H1 (cell line): ENCODE data around the gene CCDC192. TPM values are rescaled to one million over a fixed set of nuclear protein-coding genes. Genes with fewer than 3 reads are reported as not detected.

Experiments
- CTCF ChIA-PET: fragments of 300-600 bp; sonication (Branson Sonifier 250); formaldehyde crosslinking; loops from one replicate; lab custom pipeline; 2021; ENCODE audit not compliant: partially characterized antibody; lab: Charles Lee
- POLR2A ChIA-PET: fragments of 300-600 bp; sonication (Branson Sonifier 250); formaldehyde crosslinking; loops from one replicate; lab custom pipeline; 2021; ENCODE audit warnings: inconsistent platforms; ENCODE audit not compliant: partially characterized antibody; lab: Charles Lee
- DNase-seq, 2 experiments: peaks; one replicate each; pipeline versions ENCODE4 v3.0.0 to v3.0.0-alpha.2; 2010 to 2022; ENCODE audit warnings: low spot score in 2 of 2, low read depth in 1 of 2, mixed read lengths in 1 of 2
- FAIRE-seq: peaks from 2 replicates; lab custom pipeline; 2011; peaks lifted over from hg19 to GRCh38; lab: Jason Lieb, UNC
- H2AFZ ChIP-seq: 2 replicates; pipeline ENCODE4 v1.8.1; 2012; ENCODE audit warnings: low read length, inconsistent platforms
- H2AK5ac ChIP-seq: 2 replicates; pipeline ENCODE4 v1.6.1; 2013; ENCODE audit warnings: low read depth, low read length
- H2BK120ac ChIP-seq: replicated peaks from 2 replicates; pipeline ENCODE3; 2013; ENCODE audit warnings: low read depth, low read length, inconsistent platforms
- H2BK12ac ChIP-seq: 2 replicates; pipeline ENCODE4 v1.6.1; 2013; ENCODE audit warnings: low read depth, low read length
- H2BK15ac ChIP-seq: 2 replicates; pipeline ENCODE4 v1.6.1; 2013; ENCODE audit warnings: low read length
- H2BK20ac ChIP-seq: 2 replicates; pipeline ENCODE4 v1.6.1; 2013; ENCODE audit warnings: low read length
- H2BK5ac ChIP-seq: 2 replicates; pipeline ENCODE4 v1.6.1; 2013; ENCODE audit warnings: low read depth, low read length
- H3K14ac ChIP-seq: 2 replicates; pipeline ENCODE4 v1.6.1; 2013; ENCODE audit warnings: inconsistent platforms; ENCODE audit not compliant: insufficient read length
- H3K18ac ChIP-seq: 2 replicates; pipeline ENCODE4 v1.6.1; 2013; ENCODE audit warnings: low read length; ENCODE audit errors: extremely low read depth
- H3K23ac ChIP-seq: 2 replicates; pipeline ENCODE4 v1.6.1; 2013; ENCODE audit warnings: inconsistent platforms; ENCODE audit not compliant: insufficient read length
- H3K23me2 ChIP-seq: 2 replicates; pipeline ENCODE4 v1.6.1; 2013; ENCODE audit warnings: low read depth, low read length
- H3K27ac ChIP-seq: 2 replicates; pipeline ENCODE4 v1.6.1; 2011; ENCODE audit warnings: low read depth, low read length, inconsistent platforms
- H3K27me3 ChIP-seq, 4 experiments: replicated peaks in 1 of 4; 1 replicate in 1 of 4; 2 replicates in 3 of 4; pipeline versions ENCODE4 v1.6.1 to v1.8.1; 2011 to 2013; ENCODE audit warnings: low read length in 3 of 4, mild to moderate bottlenecking in 3 of 4, inconsistent platforms in 2 of 4, mixed read lengths in 2 of 4, moderate library complexity in 1 of 4; ENCODE audit not compliant: control insufficient read depth in 3 of 4, insufficient read depth in 3 of 4; ENCODE audit errors: extremely low read depth in 1 of 4
- H3K36me3 ChIP-seq, 4 experiments: 2 replicates each; pipeline versions ENCODE4 v1.6.1 to v1.8.1; 2011 to 2013; ENCODE audit warnings: mild to moderate bottlenecking in 4 of 4, low read length in 3 of 4, moderate library complexity in 2 of 4, control low read depth in 1 of 4, inconsistent platforms in 1 of 4; ENCODE audit not compliant: insufficient read depth in 4 of 4, control insufficient read depth in 2 of 4
- H3K4ac ChIP-seq: replicated peaks from 2 replicates; pipeline ENCODE3; 2013; ENCODE audit warnings: low read length, low read depth, mixed read lengths, inconsistent platforms; ENCODE audit not compliant: insufficient read length
- H3K4me1 ChIP-seq, 4 experiments: replicated peaks in 1 of 4; 1 replicate in 1 of 4; 2 replicates in 3 of 4; pipeline versions ENCODE4 v1.6.1 to v1.8.1; 2011 to 2013; ENCODE audit warnings: low read length in 3 of 4, inconsistent platforms in 2 of 4, mixed read lengths in 1 of 4; ENCODE audit not compliant: insufficient read depth in 4 of 4, control insufficient read depth in 3 of 4
- H3K4me2 ChIP-seq, 2 experiments: 2 replicates each; pipeline versions ENCODE4 v1.6.1 to v1.8.1; 2011 to 2013; ENCODE audit warnings: low read depth in 2 of 2, low read length in 2 of 2, control low read depth in 1 of 2, inconsistent platforms in 1 of 2, mild to moderate bottlenecking in 1 of 2; ENCODE audit not compliant: insufficient read depth in 1 of 2
- H3K4me3 ChIP-seq, 4 experiments: fragments of 200-600, 300-600 bp in 1 of 4; sonication (generic), shearing (Covaris generic), sonication (Bioruptor Twin) in 1 of 4; 2 replicates each; pipeline versions ENCODE4 v1.5.1 to v1.8.1; 2011 to 2016; ENCODE audit warnings: low read length in 4 of 4, low read depth in 3 of 4, control low read depth in 2 of 4, inconsistent platforms in 2 of 4, mild to moderate bottlenecking in 2 of 4, mixed read lengths in 1 of 4, moderate library complexity in 1 of 4; ENCODE audit not compliant: insufficient read depth in 2 of 4; ENCODE audit errors: extremely low read depth in 1 of 4
- H3K56ac ChIP-seq: replicated peaks from 2 replicates; pipeline ENCODE3; 2013; ENCODE audit warnings: low read depth, mild to moderate bottlenecking, mixed read lengths, low read length, inconsistent platforms; ENCODE audit not compliant: insufficient read length
- H3K79me1 ChIP-seq: 2 replicates; pipeline ENCODE4 v1.6.1; 2013; ENCODE audit warnings: low read depth, low read length, control low read depth
- H3K79me2 ChIP-seq, 2 experiments: 2 replicates each; pipeline versions ENCODE4 v1.6.1 to v1.8.1; 2012 to 2013; ENCODE audit warnings: low read length in 2 of 2, mild to moderate bottlenecking in 2 of 2, inconsistent platforms in 1 of 2; ENCODE audit not compliant: insufficient read depth in 2 of 2, control insufficient read depth in 1 of 2
- H3K9ac ChIP-seq, 4 experiments: replicated peaks in 1 of 4; 1 replicate in 1 of 4; 2 replicates in 3 of 4; pipeline versions ENCODE4 v1.6.1 to v1.8.1; 2011 to 2013; ENCODE audit warnings: low read depth in 3 of 4, low read length in 3 of 4, control low read depth in 2 of 4, mild to moderate bottlenecking in 2 of 4, moderate library complexity in 2 of 4, inconsistent platforms in 1 of 4; ENCODE audit errors: extremely low read depth in 1 of 4
- H3K9me3 ChIP-seq, 2 experiments: 2 replicates each; pipeline versions ENCODE4 v1.6.1 to v1.8.1; 2012 to 2013; ENCODE audit warnings: mild to moderate bottlenecking in 2 of 2, moderate library complexity in 2 of 2, control low read depth in 1 of 2, inconsistent platforms in 1 of 2, low read depth in 1 of 2, low read length in 1 of 2, mixed read lengths in 1 of 2; ENCODE audit not compliant: insufficient read depth in 2 of 2
- H4K20me1 ChIP-seq, 2 experiments: replicated peaks in 1 of 2; 2 replicates each; pipeline versions ENCODE3 to v1.8.1; 2011 to 2013; ENCODE audit warnings: inconsistent platforms in 2 of 2, low read length in 2 of 2, mild to moderate bottlenecking in 1 of 2; ENCODE audit not compliant: insufficient read depth in 2 of 2, control insufficient read depth in 1 of 2
- H4K5ac ChIP-seq: 2 replicates; pipeline ENCODE4 v1.6.1; 2013; ENCODE audit warnings: low read length, low read depth, mixed read lengths, inconsistent platforms; ENCODE audit not compliant: insufficient read length
- H4K8ac ChIP-seq: 2 replicates; pipeline ENCODE4 v1.8.0; 2013; ENCODE audit warnings: mild to moderate bottlenecking, moderate library complexity, low read length, inconsistent platforms; ENCODE audit not compliant: insufficient read depth; ENCODE audit errors: extremely low read depth
- H4K91ac ChIP-seq: replicated peaks from 2 replicates; pipeline ENCODE3; 2013; ENCODE audit warnings: low read length, mixed read lengths, inconsistent platforms; ENCODE audit not compliant: insufficient read length
- CBX8 ChIP-seq: fragments of 300-800, 300-1000 bp; sonication (generic); IDR thresholded peaks from 2 replicates; pipeline ENCODE4 v1.7.1; 2016; ENCODE audit warnings: low read depth, low read length, borderline replicate concordance
- CEBPB ChIP-seq: IDR thresholded peaks from 2 replicates; pipeline ENCODE4 v1.6.1; 2012; ENCODE audit warnings: low read depth, low read length
- CTBP2 ChIP-seq: IDR thresholded peaks from 2 replicates; pipeline ENCODE4 v1.7.0; 2011; ENCODE audit warnings: borderline replicate concordance, mild to moderate bottlenecking, moderate library complexity, mixed read lengths, low read length; ENCODE audit not compliant: insufficient read depth, insufficient read length
- SP2 ChIP-seq: IDR thresholded peaks from 2 replicates; pipeline ENCODE4 v1.6.1; 2012; ENCODE audit warnings: mild to moderate bottlenecking, low read length, inconsistent platforms
- WGBS, 2 experiments: shearing (Covaris generic) in 1 of 2; methylation state at CpG; one replicate each; pipeline versions ENCODE4 v1.1.6 to v1.1.7; 2013 to 2015; ENCODE audit warnings: low lambda C conversion rate in 2 of 2, mixed read lengths in 2 of 2, inconsistent platforms in 1 of 2, low coverage in 1 of 2, missing lambda C conversion rate in 1 of 2; ENCODE audit not compliant: insufficient replicate concordance in 2 of 2, insufficient coverage in 1 of 2, insufficient read length in 1 of 2; ENCODE audit errors: extremely low coverage in 1 of 2, missing lambda C conversion rate in 1 of 2; 5-methylcytosine and 5-hydroxymethylcytosine counted together
- polyA plus RNA-seq, 7 experiments: library from polyadenylated mRNA; depleted of rRNA in 3 of 7; stranded (reverse) in 5 of 7; unstranded in 2 of 7; fragments of >200 nt in 5 of 7; fragments of 200-250 nt in 2 of 7; gene quantifications; 1 replicate in 5 of 7; 2 replicates in 1 of 7; 4 replicates in 1 of 7; pipeline versions ENCODE4 v1.2.1 to v1.2.3, GENCODE V29; 2011 to 2013; ENCODE audit warnings: missing spikeins in 2 of 7, mixed read lengths in 2 of 7
- total RNA-seq: library from RNA; stranded (reverse); fragmentation: NEBNext Ultra II Directional; extraction: Animal tissue kit (Norgen Biotek cat#: 25700); gene quantifications from 2 replicates; pipeline ENCODE4 v1.2.1, GENCODE V29; 2021

The CCDC192 gene
- total and polyA plus RNA-seq, 2 of the 8 experiments (the other 6 are each of a cell fraction or from before 2014, with no cell fraction given): 0.61 TPM; not detected in 1

DNA sequence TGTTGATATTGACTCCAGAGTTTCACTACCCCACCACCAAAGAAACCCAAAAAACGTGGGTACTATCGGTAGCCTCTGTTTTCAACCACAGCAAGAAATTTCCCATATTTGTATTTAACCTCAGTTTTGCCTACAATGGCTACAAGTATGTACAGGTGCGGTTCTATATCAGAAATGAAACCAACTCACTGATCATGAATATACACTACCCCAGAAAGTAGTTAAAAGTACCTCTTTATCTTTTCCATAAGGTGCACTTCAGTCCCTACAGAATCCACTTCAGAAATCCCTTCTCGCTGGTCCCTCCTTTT, 239.8 kb downstream of the CCDC192 start:
- H3K36me3 ChIP-seq: no peaks in the 10 kb centered on the region
- no peak overlapping the region for H3K18ac ChIP-seq
- peaks cover 0 to 3% (median 0%) of the 10 kb centered on the region in 4 experiments; a peak in 2 of 7 replicates for H3K4me1 ChIP-seq
- H3K4ac ChIP-seq: no peak overlapping the region
- DNase-seq: no peak
- H2AFZ ChIP-seq: no peak overlapping the region
- no peaks in the 10 kb centered on the region for H4K20me1 ChIP-seq
- no peak overlapping the region for H3K27ac ChIP-seq
- no peak for FAIRE-seq
- no peaks in the 10 kb centered on the region for H3K23me2 ChIP-seq
- no peak overlapping the region for H3K56ac ChIP-seq
- no peak overlapping the region for H4K8ac ChIP-seq
- no peak overlapping the region for H2AK5ac ChIP-seq
- ChIA-PET CTCF (no interaction called here), POLR2A (interaction anchor here (0.6 kb wide), 1 partner anchor 65 kb away, joined by 3 read pairs; no protein-coding TSS in a partner anchor)
- no peak overlapping the region for H3K9ac ChIP-seq
- H2BK12ac ChIP-seq: no peak overlapping the region
- no peaks in the 10 kb centered on the region for H3K79me1 ChIP-seq
- no peak overlapping the region for H3K4me2 ChIP-seq
- H2BK15ac ChIP-seq: no peak overlapping the region
- no peak overlapping the region for H4K5ac ChIP-seq
- H3K4me3 ChIP-seq: no peak overlapping the region
- H3K23ac ChIP-seq: no peak overlapping the region
- H2BK20ac ChIP-seq: no peak overlapping the region
- no peak overlapping the region for H2BK5ac ChIP-seq
- H3K27me3 ChIP-seq: peaks cover 1 to 8% (median 3%) of the 10 kb centered on the region in 4 experiments; a peak in 6 of 7 replicates
- H4K91ac ChIP-seq: no peak overlapping the region
- TF ChIP-seq SP2: no peak
- no peak for TF ChIP-seq CEBPB
- no peak for TF ChIP-seq CBX8
- TF ChIP-seq CTBP2: no peak
- TF ChIP-seq, all 59 proteins: peak for 0
- no peak overlapping the region for H2BK120ac ChIP-seq
- no peak overlapping the region for H3K14ac ChIP-seq
- 86% methylated on average over 4 of the region's 4 CpGs; no CpG with 5 or more reads in 1 of the 2 experiments for WGBS, 2 experiments
- no peaks in the 10 kb centered on the region for H3K79me2 ChIP-seq
- no peaks in the 10 kb centered on the region for H3K9me3 ChIP-seq
